Activated naive CD4-positive, alpha-beta T cell treated with anti-CD3 and anti-CD28 coated beads, Interleukin-2, amount 50 U/mL, for 24 hours (primary cell): ENCODE results near the gene ATG4D.

Experiments used
- H3K27ac Mint-ChIP-seq: one replicate; pipeline ENCODE4 v1.8.0; 2021; ENCODE audit warnings: mild to moderate bottlenecking, mixed read lengths
- H3K27me3 Mint-ChIP-seq: one replicate; pipeline ENCODE4 v1.8.0; 2021; ENCODE audit warnings: mixed read lengths
- H3K36me3 Mint-ChIP-seq: one replicate; pipeline ENCODE4 v1.8.0; 2021; ENCODE audit warnings: mixed read lengths
- H3K4me1 Mint-ChIP-seq: one replicate; pipeline ENCODE4 v1.8.0; 2021; ENCODE audit warnings: mixed read lengths
- H3K4me3 Mint-ChIP-seq: one replicate; pipeline ENCODE4 v1.8.0; 2021; ENCODE audit warnings: mild to moderate bottlenecking, mixed read lengths
- H3K9me3 Mint-ChIP-seq: one replicate; pipeline ENCODE4 v1.8.0; 2021; ENCODE audit warnings: mixed read lengths

ATG4D gene

DNA sequence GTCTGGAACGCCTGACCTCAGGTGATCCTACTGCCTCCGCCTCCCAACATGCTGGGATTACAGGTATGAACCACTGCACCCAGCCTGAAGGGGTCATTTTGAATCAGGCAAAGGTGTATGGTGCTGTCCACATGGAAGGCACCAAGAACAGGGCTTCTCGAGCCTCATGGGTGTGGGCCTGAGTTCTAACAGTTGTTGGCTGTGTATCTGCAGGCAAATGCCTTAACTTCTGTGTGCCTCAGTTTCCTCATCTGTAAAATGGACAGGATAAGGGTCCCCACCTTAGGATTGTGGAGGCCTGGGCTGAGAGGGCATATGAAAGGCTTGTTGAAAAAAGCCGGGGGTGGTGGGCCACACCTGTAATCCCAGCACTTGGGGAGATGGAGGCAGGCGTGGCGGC lies 34.2 kb downstream of the ATG4D start:
- Mint-ChIP-seq H3K9me3 (no peaks in the 10 kb centered on the region), H3K27me3 (no peaks in the 10 kb centered on the region), H3K27ac (no peak overlapping the region), H3K4me1 (peaks cover 6% of the 10 kb centered on the region), H3K4me3 (no peak overlapping the region), H3K36me3 (no peaks in the 10 kb centered on the region)

DNA sequence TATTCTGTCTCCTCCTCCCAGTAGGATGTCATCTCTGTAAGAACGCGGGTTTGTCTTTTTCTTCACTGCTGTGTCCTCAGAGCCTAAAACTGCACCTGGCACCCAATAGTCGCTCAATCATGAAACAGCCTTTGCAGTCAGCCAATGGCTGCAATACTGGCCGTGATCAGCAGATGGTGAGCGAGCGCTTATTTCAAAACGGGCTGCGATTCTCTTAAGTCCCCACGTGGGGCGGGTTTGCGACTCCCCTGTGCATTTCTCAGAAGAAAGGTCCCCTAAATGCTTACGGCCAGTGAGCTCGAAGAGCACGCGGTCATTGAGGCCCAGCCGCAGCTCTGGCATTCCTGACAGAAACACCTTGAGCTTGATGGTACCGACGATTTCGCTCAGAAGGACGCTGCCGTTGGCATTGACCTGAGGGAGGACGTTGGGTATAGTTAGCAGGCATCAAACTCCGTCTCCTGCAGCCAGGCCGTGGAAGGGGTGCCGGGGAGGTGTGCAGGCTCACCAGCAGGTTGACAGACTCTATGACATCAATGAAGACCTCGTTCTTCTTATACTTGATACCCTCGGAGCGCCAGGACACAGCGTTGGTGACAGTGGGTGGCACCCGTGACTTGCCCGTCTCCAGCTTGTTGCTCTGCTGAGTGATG lies 37.4 kb downstream of the ATG4D start:
- Mint-ChIP-seq H3K4me1 (peaks cover 6% of the 10 kb centered on the region), H3K27me3 (no peaks in the 10 kb centered on the region), H3K4me3 (peak overlapping the region; percentile 3), H3K9me3 (no peaks in the 10 kb centered on the region), H3K36me3 (no peaks in the 10 kb centered on the region), H3K27ac (no peak overlapping the region)

DNA sequence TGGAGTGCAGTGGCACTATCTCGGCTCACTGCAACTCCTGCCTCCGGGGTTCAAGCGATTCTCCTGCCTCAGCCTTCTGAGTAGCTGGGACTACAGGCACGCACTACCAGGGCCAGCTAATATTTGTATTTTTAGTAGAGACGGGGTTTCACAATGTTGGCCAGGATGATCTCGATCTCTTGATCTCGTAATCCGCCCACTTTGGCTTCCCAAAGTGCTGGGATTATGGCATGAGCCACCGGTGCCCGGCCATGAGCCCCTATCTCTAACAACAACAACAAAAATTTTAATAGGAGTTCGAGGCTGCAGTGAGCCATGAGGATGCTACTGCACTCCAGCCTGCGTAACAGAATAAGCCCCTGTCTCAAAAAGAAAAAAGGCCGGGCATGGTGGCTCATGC lies 38.4 kb downstream of the ATG4D start:
- Mint-ChIP-seq H3K4me3 (no peak overlapping the region), H3K36me3 (no peaks in the 10 kb centered on the region), H3K9me3 (no peaks in the 10 kb centered on the region), H3K4me1 (peaks cover 6% of the 10 kb centered on the region), H3K27ac (no peak overlapping the region), H3K27me3 (no peaks in the 10 kb centered on the region)

DNA sequence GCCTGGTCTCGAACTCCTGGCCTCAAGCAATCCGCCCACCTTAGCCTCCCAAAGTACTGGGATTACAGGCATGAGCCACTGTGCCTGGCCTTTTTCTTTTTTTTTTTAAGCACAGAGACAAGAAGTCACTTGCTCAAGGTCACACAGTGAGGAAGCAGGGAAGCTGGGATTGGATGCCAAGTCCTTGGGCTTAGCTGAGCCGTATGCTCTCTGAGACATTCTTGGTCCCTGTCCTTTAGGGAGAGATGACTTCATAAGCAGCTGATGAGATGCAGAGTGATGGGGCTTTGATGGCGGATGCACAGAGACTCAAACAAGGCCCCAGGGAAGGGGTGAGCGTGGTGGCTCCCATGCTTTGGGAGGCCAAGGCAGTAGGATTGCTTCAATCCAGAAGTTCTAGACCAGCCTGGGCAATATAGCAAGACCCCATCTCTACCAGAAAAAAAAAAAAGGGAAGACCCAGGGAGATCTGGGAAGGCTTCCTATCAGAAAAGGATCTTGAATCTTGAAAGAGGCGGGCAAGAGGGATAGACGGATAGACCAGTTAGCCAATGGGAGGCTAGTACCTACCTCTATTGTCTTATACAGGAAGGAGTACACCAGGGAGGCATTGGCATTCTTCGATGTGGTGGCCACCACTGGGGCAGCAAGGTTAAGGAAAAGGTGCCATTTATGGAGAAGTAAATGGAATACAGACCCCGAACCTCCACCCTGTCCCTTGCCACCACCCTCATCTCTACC lies 39.5 kb downstream of the ATG4D start:
- H3K36me3 Mint-ChIP-seq = peaks cover 2% of the 10 kb centered on the region
- H3K27ac Mint-ChIP-seq = no peak overlapping the region
- H3K27me3 Mint-ChIP-seq = peaks cover 5% of the 10 kb centered on the region
- peaks cover 13% of the 10 kb centered on the region for H3K4me1 Mint-ChIP-seq
- H3K9me3 Mint-ChIP-seq = no peaks in the 10 kb centered on the region
- H3K4me3 Mint-ChIP-seq = no peak overlapping the region

DNA sequence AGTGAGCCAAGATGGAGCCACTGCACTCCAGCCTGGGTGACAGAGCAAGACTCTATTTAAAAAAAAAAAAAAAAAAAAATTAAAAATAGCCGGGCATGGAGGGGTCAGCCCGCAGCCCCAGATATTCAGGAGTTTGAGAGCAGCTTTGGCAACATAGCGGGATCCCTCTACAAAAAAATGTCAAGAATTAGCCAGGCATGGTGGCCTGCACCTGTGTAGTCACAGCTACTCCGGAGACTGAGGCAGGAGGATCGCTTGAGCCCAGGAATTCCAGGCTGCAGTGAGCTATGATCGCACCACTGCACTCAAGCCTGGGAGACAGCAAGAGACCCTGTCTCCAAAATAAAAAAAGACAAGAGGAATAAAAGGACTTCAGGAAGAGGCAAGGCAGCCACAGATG lies 42.7 kb downstream of the ATG4D start:
- H3K36me3 Mint-ChIP-seq = peaks cover 2% of the 10 kb centered on the region
- no peaks in the 10 kb centered on the region for H3K9me3 Mint-ChIP-seq
- no peak overlapping the region for H3K27ac Mint-ChIP-seq
- no peak overlapping the region for H3K4me3 Mint-ChIP-seq
- peaks cover 8% of the 10 kb centered on the region for H3K4me1 Mint-ChIP-seq
- peaks cover 5% of the 10 kb centered on the region for H3K27me3 Mint-ChIP-seq

DNA sequence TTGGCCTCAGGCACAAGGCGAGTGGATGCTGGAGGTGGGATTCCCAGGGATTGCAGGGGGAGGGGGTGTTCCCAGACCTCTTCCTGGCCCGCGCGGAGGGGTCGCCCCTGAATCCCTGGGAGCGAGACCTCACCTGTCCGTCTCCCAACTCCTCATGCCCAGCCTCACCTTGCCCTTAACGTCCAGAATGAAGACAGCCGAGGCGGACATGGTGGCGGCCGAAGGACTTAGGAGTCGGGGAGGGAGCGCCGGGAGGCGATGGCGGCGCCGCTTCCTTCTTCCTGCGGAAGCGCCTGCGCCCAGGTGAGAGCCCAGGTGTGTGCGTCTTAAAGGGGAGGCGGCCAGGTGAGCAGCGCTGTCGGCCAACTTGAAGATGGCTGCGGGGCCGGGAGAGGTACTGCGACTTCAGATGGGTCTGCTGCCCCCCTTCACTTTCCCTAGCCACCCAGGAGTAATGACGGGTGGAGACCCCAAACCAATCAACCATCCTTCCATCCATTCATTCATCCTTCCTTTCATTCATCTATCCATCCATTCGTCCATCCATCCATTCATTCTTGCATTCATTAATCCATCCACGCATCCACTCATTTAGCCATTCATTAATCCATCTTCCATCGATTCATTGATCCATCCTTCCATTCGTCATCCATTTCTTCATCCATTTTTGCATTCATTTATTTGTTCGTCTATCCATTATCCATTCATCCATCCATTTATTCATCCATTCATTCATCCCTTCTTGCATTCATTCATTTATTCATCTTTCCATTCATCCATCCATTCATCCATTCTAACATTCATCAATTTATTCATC lies 43.5 kb downstream of the ATG4D start, which contains the start of gene AP1M2:
AP1M2 (minus strand) TSS at position 291 of the 817 bp plus-strand sequence; CDS start at position 210, 81 bp downstream.
- H3K27me3 Mint-ChIP-seq = peaks cover 5% of the 10 kb centered on the region
- no peaks in the 10 kb centered on the region for H3K9me3 Mint-ChIP-seq
- H3K36me3 Mint-ChIP-seq = peaks cover 2% of the 10 kb centered on the region
- H3K4me1 Mint-ChIP-seq = peaks cover 8% of the 10 kb centered on the region
- H3K27ac Mint-ChIP-seq = no peak within 1 kb of the TSS
- no peak within 1 kb of the TSS for H3K4me3 Mint-ChIP-seq

DNA sequence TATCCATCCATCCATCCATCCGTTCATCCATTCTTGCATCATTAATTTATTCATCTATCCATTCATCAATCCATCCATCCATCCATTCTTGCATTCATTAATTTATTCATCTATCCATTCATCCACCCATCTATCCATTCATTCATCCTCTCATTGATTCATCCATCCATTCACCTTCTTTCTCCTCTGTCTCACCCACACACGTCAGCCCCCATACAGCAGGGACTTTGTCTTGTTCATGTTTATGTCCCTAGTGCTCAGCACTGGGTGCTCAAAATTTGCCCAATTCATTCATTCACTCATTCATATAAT lies 44.1 kb downstream of the ATG4D start:
- peaks cover 2% of the 10 kb centered on the region for H3K36me3 Mint-ChIP-seq
- H3K27ac Mint-ChIP-seq = no peak overlapping the region
- peaks cover 8% of the 10 kb centered on the region for H3K4me1 Mint-ChIP-seq
- no peak overlapping the region for H3K4me3 Mint-ChIP-seq
- H3K9me3 Mint-ChIP-seq = no peaks in the 10 kb centered on the region
- H3K27me3 Mint-ChIP-seq = peaks cover 5% of the 10 kb centered on the region

DNA sequence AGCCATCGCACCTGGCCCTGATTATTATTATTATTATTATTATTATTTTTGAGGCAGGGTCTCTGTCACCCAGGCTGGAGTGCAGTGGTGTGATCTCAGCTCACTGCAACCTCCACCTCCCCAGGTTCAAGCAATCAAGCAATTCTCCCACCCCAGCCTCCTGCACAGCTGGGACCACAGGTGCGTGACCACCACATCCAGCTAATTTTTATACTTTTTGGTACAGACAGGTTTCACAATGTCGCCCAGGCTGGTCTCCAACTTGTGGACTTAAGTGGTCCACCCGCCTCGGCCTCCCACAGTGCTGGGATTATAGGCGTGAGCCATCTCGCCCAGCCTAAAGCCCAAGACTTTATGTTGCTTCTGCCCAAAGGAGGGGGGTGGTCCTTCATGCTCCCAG lies 49.4 kb downstream of the ATG4D start:
- peaks cover 10% of the 10 kb centered on the region for H3K4me1 Mint-ChIP-seq
- H3K4me3 Mint-ChIP-seq = no peak overlapping the region
- H3K27ac Mint-ChIP-seq = no peak overlapping the region
- H3K27me3 Mint-ChIP-seq = no peaks in the 10 kb centered on the region
- H3K36me3 Mint-ChIP-seq = no peaks in the 10 kb centered on the region
- no peaks in the 10 kb centered on the region for H3K9me3 Mint-ChIP-seq

DNA sequence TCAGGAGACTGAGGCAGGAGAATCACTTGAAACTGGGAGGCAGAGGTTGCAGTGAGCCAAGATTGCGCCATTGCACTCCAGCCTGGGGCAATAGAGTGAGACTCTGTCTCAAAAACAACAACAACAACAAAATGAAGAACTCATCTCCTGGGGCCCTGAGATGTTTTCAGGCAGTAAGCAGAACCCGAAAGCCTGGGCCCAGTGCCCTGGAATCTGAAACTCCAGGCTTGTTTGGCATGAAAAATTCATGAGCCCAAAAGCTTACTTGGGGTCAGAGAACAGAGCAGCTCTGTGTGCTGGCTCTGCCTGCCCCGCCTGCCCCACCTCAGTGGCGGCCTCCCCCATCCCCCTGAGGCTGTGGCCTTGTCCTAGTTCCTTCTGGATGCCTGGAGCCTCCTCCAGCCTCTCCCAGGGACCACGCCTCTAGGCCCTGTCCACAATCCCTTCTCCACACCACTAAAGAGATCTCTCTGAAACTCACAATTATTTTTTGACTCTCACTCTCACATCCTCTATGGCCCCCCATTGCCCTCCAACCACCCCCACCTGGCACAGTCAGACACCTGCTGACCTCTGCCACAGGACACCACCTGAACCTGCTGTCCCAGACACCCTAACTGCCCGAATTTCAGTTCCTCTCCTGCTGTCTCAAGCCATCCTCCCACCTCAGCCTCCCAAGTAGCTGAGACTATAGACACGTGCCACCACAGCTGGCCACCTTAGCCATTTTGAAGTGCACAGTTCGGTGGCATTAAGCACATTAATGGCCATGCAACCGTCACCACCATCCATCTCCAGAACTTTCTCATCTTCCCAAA lies 50.3 kb downstream of the ATG4D start:
- no peaks in the 10 kb centered on the region for H3K9me3 Mint-ChIP-seq
- no peaks in the 10 kb centered on the region for H3K36me3 Mint-ChIP-seq
- H3K4me1 Mint-ChIP-seq = peaks cover 10% of the 10 kb centered on the region
- no peak overlapping the region for H3K27ac Mint-ChIP-seq
- no peaks in the 10 kb centered on the region for H3K27me3 Mint-ChIP-seq
- no peak overlapping the region for H3K4me3 Mint-ChIP-seq

DNA sequence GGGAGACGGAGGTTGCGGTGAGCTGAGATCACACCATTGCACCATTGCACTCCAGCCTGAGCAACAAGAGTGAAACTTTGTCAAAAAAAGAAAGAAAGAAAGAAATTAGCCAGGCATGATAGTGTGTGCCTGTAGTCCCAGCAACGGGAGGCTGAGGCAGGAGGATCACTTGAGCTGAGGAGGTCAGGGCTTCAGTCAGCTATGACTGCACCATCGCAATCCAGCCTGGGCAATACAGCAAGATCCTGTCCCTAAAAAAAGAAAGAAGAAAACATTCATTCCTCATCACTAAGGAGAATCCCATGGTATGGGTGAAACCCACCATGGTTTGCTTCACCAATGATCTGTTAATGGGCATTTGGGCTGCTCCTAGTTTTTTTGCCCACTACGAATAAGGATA lies 56.4 kb downstream of the ATG4D start:
- H3K4me3 Mint-ChIP-seq = no peak overlapping the region
- H3K9me3 Mint-ChIP-seq = no peaks in the 10 kb centered on the region
- no peak overlapping the region for H3K27ac Mint-ChIP-seq
- no peaks in the 10 kb centered on the region for H3K27me3 Mint-ChIP-seq
- peaks cover 28% of the 10 kb centered on the region for H3K4me1 Mint-ChIP-seq
- no peaks in the 10 kb centered on the region for H3K36me3 Mint-ChIP-seq

DNA sequence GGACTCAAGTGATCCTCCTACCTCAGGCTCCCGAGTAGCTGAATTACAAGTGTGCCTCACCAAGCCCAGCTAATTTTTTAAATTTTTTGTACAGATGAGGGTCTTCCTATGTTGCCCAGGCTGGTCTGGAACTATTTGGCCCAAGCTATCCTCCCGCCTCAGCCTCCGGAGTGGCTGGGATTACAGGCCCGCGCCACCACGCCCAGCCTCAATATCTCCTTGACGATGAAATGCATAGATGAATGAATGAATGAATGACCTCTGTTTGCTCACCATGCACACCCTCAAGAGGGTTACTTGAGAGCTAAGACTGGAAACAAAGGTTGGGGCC lies 58.3 kb downstream of the ATG4D start:
- Mint-ChIP-seq H3K27ac (peak overlapping the region; percentile 84), H3K9me3 (no peaks in the 10 kb centered on the region), H3K27me3 (no peaks in the 10 kb centered on the region), H3K36me3 (no peaks in the 10 kb centered on the region), H3K4me1 (peaks cover 25% of the 10 kb centered on the region), H3K4me3 (peak overlapping the region; percentile 80)

DNA sequence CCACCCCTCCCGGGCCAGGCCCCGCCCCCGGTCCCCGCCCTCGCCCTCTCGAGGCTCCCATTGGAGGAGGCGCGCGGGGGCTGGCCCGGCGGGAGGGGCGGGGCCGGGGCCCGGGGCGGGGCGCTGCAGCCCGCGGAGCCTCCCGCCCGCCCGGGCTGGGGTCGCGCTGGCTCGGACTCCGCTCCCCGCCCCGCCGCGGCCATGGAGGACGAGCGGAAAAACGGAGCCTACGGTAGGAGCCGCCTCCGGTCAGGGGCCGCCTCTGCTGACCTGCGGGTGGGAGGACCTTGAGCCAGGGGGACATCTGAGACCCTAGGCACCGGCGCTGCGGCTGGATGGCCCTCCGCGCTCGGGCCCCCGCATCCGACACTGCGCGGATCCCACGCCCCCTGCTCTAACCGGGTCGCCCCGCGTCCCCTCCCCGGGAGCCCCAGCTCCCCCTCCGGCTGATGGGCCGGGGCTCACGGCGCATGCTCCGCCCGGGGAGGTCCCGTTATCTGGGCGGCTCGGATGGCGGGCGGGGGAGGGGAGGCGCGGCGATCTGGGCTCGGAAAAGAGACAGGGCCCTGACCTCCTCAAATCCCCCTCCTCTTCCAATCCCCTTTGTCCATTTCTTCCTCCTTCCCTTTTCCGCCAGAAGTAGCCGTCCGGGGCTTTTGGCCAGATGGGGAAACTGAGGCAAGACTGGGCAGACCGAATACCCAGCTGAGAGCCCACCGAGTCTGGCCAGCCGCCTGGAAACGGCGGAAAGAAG lies 58.8 kb downstream of the ATG4D start:
- Mint-ChIP-seq H3K4me3 (peak overlapping the region; percentile 96), H3K27ac (peak overlapping the region; percentile 100), H3K9me3 (no peaks in the 10 kb centered on the region), H3K4me1 (peaks cover 27% of the 10 kb centered on the region), H3K27me3 (no peaks in the 10 kb centered on the region), H3K36me3 (no peaks in the 10 kb centered on the region)
